Measurements from ENCODE around the gene CHST11. TPM values are rescaled to one million over a fixed set of nuclear protein-coding genes. Genes with fewer than 3 reads are reported as not detected.
A peak's percentile ranks its signal among the peaks of the same experiment; 100 is the strongest.

The CHST11 gene
- total RNA-seq, 1 experiment from 2014 or later, result 1.1 TPM

- DNase-seq (ENCODE audit: low spot score), result no peak
- BruUV-seq (replicated peaks), result no TSS peak
- Histone ChIP-seq H3K27ac (ENCODE audit: low read depth, low read length, poor library complexity, severe bottlenecking) (no peak overlapping the region), H3K4me1 (ENCODE audit: insufficient read depth, low read length, poor library complexity, severe bottlenecking) (peaks cover 6% of the 10 kb centered on the region), H3K4me3 (ENCODE audit: low read depth, low read length, poor library complexity, severe bottlenecking) (no peak overlapping the region), H3K9me3 (ENCODE audit: low read depth, low read length, poor library complexity, severe bottlenecking) (no peaks in the 10 kb centered on the region), H3K27me3 (replicated peaks; ENCODE audit: insufficient read depth, low read depth, low read length, poor library complexity) (no peaks in the 10 kb centered on the region), H3K36me3 (ENCODE audit: insufficient read depth, low read length, poor library complexity, severe bottlenecking) (no peaks in the 10 kb centered on the region)
- POLR2A ChIA-PET (ENCODE audit: low non-redundant PET), result no interaction called here
- no peak for TF ChIP-seq CTCF (conservative IDR thresholded peaks at IDR 0.05; ENCODE audit: low read depth, low read length)
- TF ChIP-seq EZH2 (IDR thresholded peaks at IDR 0.05; ENCODE audit: borderline replicate concordance, low read depth, low read length, poor library complexity, severe bottlenecking), result no peak
- intact Hi-C loops (cut with micrococcal nuclease; ENCODE audit: unreplicated experiment), result no loop called here
- CTCF ChIA-PET, result no interaction called here
Observed at GRCh38 chr12:104669851-104670337, 213.1 kb downstream of the CHST11 start.

GRCh38 chr12:104670439-104671408 is 214.0 kb downstream of the CHST11 start:
- TF ChIP-seq EZH2 (IDR thresholded peaks at IDR 0.05; ENCODE audit: borderline replicate concordance, low read depth, low read length, poor library complexity, severe bottlenecking) (no peak), CTCF (conservative IDR thresholded peaks at IDR 0.05; ENCODE audit: low read depth, low read length) (no peak)
- BruUV-seq (replicated peaks), result no TSS peak
- ChIA-PET POLR2A (ENCODE audit: low non-redundant PET) (no interaction called here), CTCF (no interaction called here)
- Histone ChIP-seq H3K4me1 (ENCODE audit: insufficient read depth, low read length, poor library complexity, severe bottlenecking) (peaks cover 6% of the 10 kb centered on the region), H3K27me3 (replicated peaks; ENCODE audit: insufficient read depth, low read depth, low read length, poor library complexity) (no peaks in the 10 kb centered on the region), H3K9me3 (ENCODE audit: low read depth, low read length, poor library complexity, severe bottlenecking) (no peaks in the 10 kb centered on the region), H3K4me3 (ENCODE audit: low read depth, low read length, poor library complexity, severe bottlenecking) (no peak overlapping the region), H3K36me3 (ENCODE audit: insufficient read depth, low read length, poor library complexity, severe bottlenecking) (no peaks in the 10 kb centered on the region), H3K27ac (ENCODE audit: low read depth, low read length, poor library complexity, severe bottlenecking) (no peak overlapping the region)
- intact Hi-C loops (cut with micrococcal nuclease; ENCODE audit: unreplicated experiment), result no loop called here
- no peak for DNase-seq (ENCODE audit: low spot score)

- CTCF ChIA-PET, result no interaction called here
- DNase-seq (ENCODE audit: low spot score), result peak; percentile 75
- TF ChIP-seq EZH2 (IDR thresholded peaks at IDR 0.05; ENCODE audit: borderline replicate concordance, low read depth, low read length, poor library complexity, severe bottlenecking), result no peak
- no peak for TF ChIP-seq CTCF (conservative IDR thresholded peaks at IDR 0.05; ENCODE audit: low read depth, low read length)
- Histone ChIP-seq H3K9me3 (ENCODE audit: low read depth, low read length, poor library complexity, severe bottlenecking) (no peaks in the 10 kb centered on the region), H3K4me3 (ENCODE audit: low read depth, low read length, poor library complexity, severe bottlenecking) (no peak overlapping the region), H3K27ac (ENCODE audit: low read depth, low read length, poor library complexity, severe bottlenecking) (no peak overlapping the region), H3K36me3 (ENCODE audit: insufficient read depth, low read length, poor library complexity, severe bottlenecking) (no peaks in the 10 kb centered on the region), H3K4me1 (ENCODE audit: insufficient read depth, low read length, poor library complexity, severe bottlenecking) (peaks cover 6% of the 10 kb centered on the region), H3K27me3 (replicated peaks; ENCODE audit: insufficient read depth, low read depth, low read length, poor library complexity) (no peaks in the 10 kb centered on the region)
- POLR2A ChIA-PET (ENCODE audit: low non-redundant PET), result no interaction called here
- no TSS peak for BruUV-seq (replicated peaks)
- intact Hi-C loops (cut with micrococcal nuclease; ENCODE audit: unreplicated experiment), result no loop called here
Observed at GRCh38 chr12:104671409-104672095, 214.8 kb downstream of the CHST11 start.

All from A673 (cell line).